Smooth muscle cell (in vitro differentiated cells): ENCODE data around the gene DAD1. TPM values are rescaled to one million over a fixed set of nuclear protein-coding genes. Genes with fewer than 3 reads are reported as not detected.
A peak's percentile ranks its signal among the peaks of the same experiment; 100 is the strongest.

Experiments
- DNase-seq: peaks from one replicate; lab custom pipeline; 2025; ENCODE audit not compliant: unreplicated experiment; lab: John Stamatoyannopoulos, UW
- H2AFZ ChIP-seq: fragments of 200-600 bp; sonication (generic); 2 replicates; pipeline ENCODE4 v1.6.0; 2016; ENCODE audit warnings: antibody characterized with exemption, low read depth, mild to moderate bottlenecking
- H3F3A ChIP-seq: fragments of 200-600 bp; sonication (generic); 2 replicates; pipeline ENCODE4 v1.6.0; 2017; ENCODE audit warnings: antibody characterized with exemption, low read depth
- H3K27ac ChIP-seq: fragments of 200-600 bp; sonication (generic); 2 replicates; pipeline ENCODE4 v1.5.1; 2016; ENCODE audit warnings: low read depth, mild to moderate bottlenecking
- H3K27me3 ChIP-seq: fragments of 200-600 bp; sonication (generic); 2 replicates; pipeline ENCODE4 v1.6.1; 2016; ENCODE audit warnings: low read depth, mild to moderate bottlenecking
- H3K36me3 ChIP-seq: fragments of 200-600 bp; sonication (generic); 2 replicates; pipeline ENCODE4 v1.5.1; 2016; ENCODE audit warnings: low read depth
- H3K4me1 ChIP-seq: fragments of 200-600 bp; sonication (generic); 2 replicates; pipeline ENCODE4 v1.5.1; 2016; ENCODE audit warnings: low read depth
- H3K4me2 ChIP-seq: fragments of 200-600 bp; sonication (generic); 2 replicates; pipeline ENCODE4 v1.6.0; 2016; ENCODE audit warnings: mild to moderate bottlenecking
- H3K4me3 ChIP-seq: fragments of 200-600 bp; sonication (generic); 2 replicates; pipeline ENCODE4 v1.5.1; 2016; ENCODE audit warnings: mild to moderate bottlenecking
- H3K79me2 ChIP-seq: fragments of 200-600 bp; sonication (generic); 2 replicates; pipeline ENCODE4 v1.6.0; 2016; ENCODE audit warnings: low read depth, mild to moderate bottlenecking
- H3K9ac ChIP-seq: fragments of 200-600 bp; sonication (generic); 2 replicates; pipeline ENCODE4 v1.6.0; 2016; ENCODE audit warnings: low read depth
- H3K9me3 ChIP-seq: fragments of 200-600 bp; sonication (generic); replicated peaks from 2 replicates; pipeline ENCODE4 v1.5.1; 2016; ENCODE audit warnings: low read depth
- H4K20me1 ChIP-seq: fragments of 200-600 bp; sonication (generic); 2 replicates; pipeline ENCODE4 v1.6.0; 2016; ENCODE audit warnings: low read depth
- WGBS: methylation state at CpG from one replicate; pipeline ENCODE4 v1.1.7; 2016; ENCODE audit warnings: low lambda C conversion rate; 5-methylcytosine and 5-hydroxymethylcytosine counted together
- polyA plus RNA-seq: library from polyadenylated mRNA; unstranded; fragments of >200 nt; fragmentation: Nextera tagmentation; extraction: Ambion mirVana; gene quantifications from 2 replicates; pipeline ENCODE4 v1.2.1, GENCODE V29; 2016
- total RNA-seq: library from RNA; depleted of rRNA; stranded (reverse); fragments of >200 nt; gene quantifications from 2 replicates; pipeline ENCODE4 v1.2.3, GENCODE V29; 2014
- TF ChIP-seq, protein P1 (sequence below): fragments of 200-600 bp; sonication (generic); IDR thresholded peaks from 2 replicates; pipeline ENCODE4 v1.5.1; 2017; ENCODE audit warnings: borderline replicate concordance, mild to moderate bottlenecking, antibody characterized with exemption; ENCODE audit not compliant: insufficient read depth, poor library complexity, severe bottlenecking

Gene DAD1
- total and polyA plus RNA-seq, 2 experiments from 2014 or later: 533 to 571 TPM

DNA sequence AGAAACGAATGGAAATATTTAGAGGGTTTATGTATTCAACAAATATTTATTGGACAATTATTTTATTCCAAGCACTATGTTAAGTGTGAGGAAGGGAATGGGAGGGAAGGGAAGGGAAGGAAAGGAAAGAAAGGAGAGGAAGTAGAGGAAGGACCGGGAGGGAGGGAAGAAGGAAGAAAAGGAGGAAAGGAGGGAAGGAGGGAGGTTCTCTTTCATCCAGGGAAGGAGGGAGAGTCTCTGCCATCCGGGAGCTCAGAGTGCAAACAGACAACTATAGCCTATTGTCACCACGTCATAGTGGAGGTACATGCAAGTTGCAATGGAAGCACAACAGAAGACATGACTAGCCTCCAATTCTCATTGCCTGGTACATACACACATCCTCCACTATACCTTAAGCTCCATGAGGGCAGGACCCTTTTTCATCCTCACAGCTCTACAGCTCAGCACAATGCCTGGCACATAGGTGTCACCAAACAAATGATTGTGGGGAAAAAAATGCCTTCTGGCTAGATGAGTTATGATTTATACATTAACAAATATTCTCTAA, 48.1 kb downstream of the DAD1 start:
- Histone ChIP-seq H3F3A (peaks cover 14% of the 10 kb centered on the region), H2AFZ (no peak overlapping the region), H4K20me1 (no peaks in the 10 kb centered on the region), H3K36me3 (no peaks in the 10 kb centered on the region), H3K27ac (no peak overlapping the region), H3K9me3 (no peaks in the 10 kb centered on the region), H3K4me3 (no peak overlapping the region), H3K79me2 (no peaks in the 10 kb centered on the region), H3K4me2 (no peak overlapping the region), H3K4me1 (peaks cover 5% of the 10 kb centered on the region), H3K27me3 (no peaks in the 10 kb centered on the region), H3K9ac (no peak overlapping the region)
- WGBS: 81% methylated on average over 4 of the region's 4 CpGs
- TF ChIP-seq, protein P1, sequence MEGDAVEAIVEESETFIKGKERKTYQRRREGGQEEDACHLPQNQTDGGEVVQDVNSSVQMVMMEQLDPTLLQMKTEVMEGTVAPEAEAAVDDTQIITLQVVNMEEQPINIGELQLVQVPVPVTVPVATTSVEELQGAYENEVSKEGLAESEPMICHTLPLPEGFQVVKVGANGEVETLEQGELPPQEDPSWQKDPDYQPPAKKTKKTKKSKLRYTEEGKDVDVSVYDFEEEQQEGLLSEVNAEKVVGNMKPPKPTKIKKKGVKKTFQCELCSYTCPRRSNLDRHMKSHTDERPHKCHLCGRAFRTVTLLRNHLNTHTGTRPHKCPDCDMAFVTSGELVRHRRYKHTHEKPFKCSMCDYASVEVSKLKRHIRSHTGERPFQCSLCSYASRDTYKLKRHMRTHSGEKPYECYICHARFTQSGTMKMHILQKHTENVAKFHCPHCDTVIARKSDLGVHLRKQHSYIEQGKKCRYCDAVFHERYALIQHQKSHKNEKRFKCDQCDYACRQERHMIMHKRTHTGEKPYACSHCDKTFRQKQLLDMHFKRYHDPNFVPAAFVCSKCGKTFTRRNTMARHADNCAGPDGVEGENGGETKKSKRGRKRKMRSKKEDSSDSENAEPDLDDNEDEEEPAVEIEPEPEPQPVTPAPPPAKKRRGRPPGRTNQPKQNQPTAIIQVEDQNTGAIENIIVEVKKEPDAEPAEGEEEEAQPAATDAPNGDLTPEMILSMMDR: no peak
- no peak for DNase-seq

DNA sequence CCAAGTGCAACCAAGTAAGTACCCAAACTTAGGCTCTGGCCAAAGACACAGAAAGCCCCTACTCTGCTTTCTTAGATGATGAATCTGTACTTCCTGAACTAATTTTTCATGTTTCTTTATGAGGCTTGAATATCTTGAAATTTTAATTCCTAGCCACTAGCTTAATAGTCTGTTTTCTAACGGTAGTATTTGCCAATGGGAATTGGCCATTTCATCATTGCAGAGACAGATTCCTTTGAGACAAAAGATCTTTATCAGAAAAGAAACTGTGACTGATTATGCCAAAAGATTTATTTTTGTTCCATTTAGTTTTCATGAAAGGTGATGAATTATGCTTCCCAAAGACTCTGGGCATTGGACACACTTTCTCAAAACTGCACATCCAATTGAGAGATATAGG, 48.7 kb downstream of the DAD1 start:
- TF ChIP-seq, protein P1: no peak
- no peaks in the 10 kb centered on the region for H3K36me3 ChIP-seq
- no peak overlapping the region for H3K9ac ChIP-seq
- no peak overlapping the region for H3K4me3 ChIP-seq
- H3F3A ChIP-seq: peaks cover 14% of the 10 kb centered on the region
- no peak overlapping the region for H2AFZ ChIP-seq
- no peaks in the 10 kb centered on the region for H3K9me3 ChIP-seq
- peaks cover 5% of the 10 kb centered on the region for H3K4me1 ChIP-seq
- no peak overlapping the region for H3K27ac ChIP-seq
- H4K20me1 ChIP-seq: no peaks in the 10 kb centered on the region
- no peaks in the 10 kb centered on the region for H3K27me3 ChIP-seq
- H3K4me2 ChIP-seq: no peak overlapping the region
- DNase-seq: no peak
- no peaks in the 10 kb centered on the region for H3K79me2 ChIP-seq
- 65% methylated on average over 1 of the region's 1 CpG for WGBS

DNA sequence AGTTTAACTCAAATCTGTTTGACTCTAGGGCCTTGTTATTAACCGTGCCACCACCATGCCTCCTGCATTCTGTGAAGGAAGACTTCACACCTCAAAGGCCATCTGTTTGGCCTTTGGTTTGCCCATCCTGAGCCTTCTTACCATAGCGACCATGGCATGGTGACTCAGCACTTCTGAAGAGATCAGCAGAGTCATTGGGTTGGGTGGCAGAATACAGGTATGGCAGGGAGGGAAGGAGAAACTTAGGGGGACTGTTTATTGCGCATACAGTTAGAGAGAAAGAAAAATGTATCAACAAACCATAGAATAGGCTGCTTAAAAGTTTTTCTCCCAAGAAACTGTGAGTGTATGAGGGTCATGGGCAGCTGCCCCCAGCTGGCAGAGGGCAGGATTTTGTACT, 49.2 kb downstream of the DAD1 start:
- Histone ChIP-seq H3K27me3 (no peaks in the 10 kb centered on the region), H3K4me3 (no peak overlapping the region), H2AFZ (no peak overlapping the region), H3K9ac (no peak overlapping the region), H3F3A (peaks cover 14% of the 10 kb centered on the region), H3K27ac (no peak overlapping the region), H3K4me2 (no peak overlapping the region), H3K4me1 (peaks cover 5% of the 10 kb centered on the region), H3K79me2 (no peaks in the 10 kb centered on the region), H3K9me3 (no peaks in the 10 kb centered on the region), H4K20me1 (no peaks in the 10 kb centered on the region), H3K36me3 (no peaks in the 10 kb centered on the region)
- TF ChIP-seq, protein P1: no peak
- 96% methylated on average over 3 of the region's 3 CpGs for WGBS
- no peak for DNase-seq

DNA sequence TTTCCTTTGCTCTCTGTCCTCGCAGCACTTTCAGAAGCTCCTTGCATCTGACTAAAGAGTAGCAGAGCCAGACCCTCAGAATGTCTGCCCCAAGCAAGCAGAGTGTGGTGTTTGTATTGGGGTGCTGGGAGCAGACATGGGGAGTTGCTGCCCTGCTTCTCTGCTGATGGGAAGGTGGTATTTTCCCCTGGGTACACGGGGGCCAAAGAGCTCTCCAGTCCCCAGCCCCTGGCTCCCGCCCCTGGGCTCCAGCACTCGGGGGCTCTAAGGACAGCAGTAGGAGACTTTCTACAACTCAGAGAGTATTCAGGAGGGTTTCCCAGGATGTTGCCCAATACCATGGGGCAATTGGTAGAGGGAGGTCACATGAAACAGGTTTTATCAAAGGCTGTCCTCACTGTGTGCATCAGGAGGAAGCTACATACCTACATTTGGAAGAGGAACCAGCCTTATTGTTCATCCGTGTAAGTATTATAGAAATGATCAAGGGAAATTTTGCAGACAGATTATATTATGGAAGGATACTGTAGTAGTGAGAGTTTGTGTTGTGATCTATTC, 50.3 kb downstream of the DAD1 start:
- peaks cover 18% of the 10 kb centered on the region for H3F3A ChIP-seq
- no peak overlapping the region for H2AFZ ChIP-seq
- peak overlapping the region; percentile 82 for H3K27ac ChIP-seq
- WGBS: 78% methylated on average over 5 of the region's 5 CpGs
- H3K4me3 ChIP-seq: no peak overlapping the region
- H3K36me3 ChIP-seq: no peaks in the 10 kb centered on the region
- H3K4me2 ChIP-seq: peak overlapping the region; percentile 55
- H3K79me2 ChIP-seq: no peaks in the 10 kb centered on the region
- peaks cover 5% of the 10 kb centered on the region for H3K4me1 ChIP-seq
- no peaks in the 10 kb centered on the region for H4K20me1 ChIP-seq
- no peak overlapping the region for H3K9ac ChIP-seq
- DNase-seq: no peak
- H3K27me3 ChIP-seq: no peaks in the 10 kb centered on the region
- H3K9me3 ChIP-seq: no peaks in the 10 kb centered on the region
- TF ChIP-seq, protein P1: no peak
